ENCODE results near the gene HSPB7.
A peak's percentile ranks its signal among the peaks of the same experiment; 100 is the strongest.
"Not testable (repeated sequence)": the region's sequence is repeated elsewhere in the genome, so short reads cannot be mapped to it uniquely, and the experiment has no call there.

HSPB7 gene

GRCh38 chr1:16061266-16061665 is 43.4 kb upstream of the HSPB7 start:
- Histone ChIP-seq H3K36me3 (ENCODE audit: low read depth) (no peaks in the 10 kb centered on the region), H3K4me1 (ENCODE audit: insufficient read depth, poor library complexity, severe bottlenecking) (no peaks in the 10 kb centered on the region), H3K9me3 (ENCODE audit: severe bottlenecking) (no peaks in the 10 kb centered on the region), H3K4me3 (ENCODE audit: severe bottlenecking) (no peak overlapping the region), H3K27me3 (ENCODE audit: insufficient read depth, poor library complexity, severe bottlenecking) (no peaks in the 10 kb centered on the region), H3K27ac (ENCODE audit: poor library complexity, severe bottlenecking) (no peak overlapping the region)
- ATAC-seq (ENCODE audit: low read depth): no peak
- TF ChIP-seq, protein P1, sequence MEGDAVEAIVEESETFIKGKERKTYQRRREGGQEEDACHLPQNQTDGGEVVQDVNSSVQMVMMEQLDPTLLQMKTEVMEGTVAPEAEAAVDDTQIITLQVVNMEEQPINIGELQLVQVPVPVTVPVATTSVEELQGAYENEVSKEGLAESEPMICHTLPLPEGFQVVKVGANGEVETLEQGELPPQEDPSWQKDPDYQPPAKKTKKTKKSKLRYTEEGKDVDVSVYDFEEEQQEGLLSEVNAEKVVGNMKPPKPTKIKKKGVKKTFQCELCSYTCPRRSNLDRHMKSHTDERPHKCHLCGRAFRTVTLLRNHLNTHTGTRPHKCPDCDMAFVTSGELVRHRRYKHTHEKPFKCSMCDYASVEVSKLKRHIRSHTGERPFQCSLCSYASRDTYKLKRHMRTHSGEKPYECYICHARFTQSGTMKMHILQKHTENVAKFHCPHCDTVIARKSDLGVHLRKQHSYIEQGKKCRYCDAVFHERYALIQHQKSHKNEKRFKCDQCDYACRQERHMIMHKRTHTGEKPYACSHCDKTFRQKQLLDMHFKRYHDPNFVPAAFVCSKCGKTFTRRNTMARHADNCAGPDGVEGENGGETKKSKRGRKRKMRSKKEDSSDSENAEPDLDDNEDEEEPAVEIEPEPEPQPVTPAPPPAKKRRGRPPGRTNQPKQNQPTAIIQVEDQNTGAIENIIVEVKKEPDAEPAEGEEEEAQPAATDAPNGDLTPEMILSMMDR (IDR thresholded peaks at IDR 0.05; ENCODE audit: poor library complexity, severe bottlenecking): no peak
- DNase-seq (ENCODE audit: low spot score): no peak

GRCh38 chr1:16058394-16059120 is 40.7 kb upstream of the HSPB7 start:
- not testable (repeated sequence) for ATAC-seq (ENCODE audit: low read depth); H3K36me3 ChIP-seq (ENCODE audit: low read depth); H3K4me3 ChIP-seq (ENCODE audit: severe bottlenecking); H3K27ac ChIP-seq (ENCODE audit: poor library complexity, severe bottlenecking); H3K4me1 ChIP-seq (ENCODE audit: insufficient read depth, poor library complexity, severe bottlenecking); H3K9me3 ChIP-seq (ENCODE audit: severe bottlenecking); DNase-seq (ENCODE audit: low spot score); H3K27me3 ChIP-seq (ENCODE audit: insufficient read depth, poor library complexity, severe bottlenecking)

DNA sequence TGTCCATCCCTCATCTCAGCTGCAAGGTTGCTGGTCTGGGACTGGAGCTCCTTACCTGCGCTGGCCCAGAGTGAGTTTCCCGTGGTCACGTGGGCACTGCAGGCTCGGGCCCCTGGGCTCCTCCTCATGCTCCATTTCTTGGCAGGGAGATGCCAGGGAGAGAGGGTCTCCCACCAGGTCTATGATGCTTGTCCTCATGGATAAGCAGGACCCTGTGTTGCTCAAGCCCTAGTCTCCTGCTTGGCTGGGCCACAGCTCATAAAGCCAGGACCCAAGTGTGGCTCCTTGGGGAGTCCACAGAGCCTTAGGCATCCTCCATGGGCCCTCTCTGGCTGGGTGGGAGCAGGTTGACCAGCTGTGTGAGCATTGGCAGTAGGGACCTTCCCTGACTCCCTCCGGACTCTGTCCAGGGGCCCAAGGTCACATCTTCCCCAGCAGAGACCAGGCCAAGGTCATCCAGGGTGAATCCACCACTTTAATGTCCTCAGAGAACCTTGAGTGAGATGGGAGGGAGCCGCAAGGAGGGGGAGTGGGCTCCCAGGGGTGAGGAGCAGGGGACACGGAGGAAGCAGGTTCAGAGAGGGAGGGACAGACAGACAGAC is 39.6 kb upstream of the HSPB7 start:
- not testable (repeated sequence) for H3K4me3 ChIP-seq (ENCODE audit: severe bottlenecking); ATAC-seq (ENCODE audit: low read depth); H3K36me3 ChIP-seq (ENCODE audit: low read depth); DNase-seq (ENCODE audit: low spot score); H3K27me3 ChIP-seq (ENCODE audit: insufficient read depth, poor library complexity, severe bottlenecking); H3K4me1 ChIP-seq (ENCODE audit: insufficient read depth, poor library complexity, severe bottlenecking); H3K9me3 ChIP-seq (ENCODE audit: severe bottlenecking); H3K27ac ChIP-seq (ENCODE audit: poor library complexity, severe bottlenecking)

DNA sequence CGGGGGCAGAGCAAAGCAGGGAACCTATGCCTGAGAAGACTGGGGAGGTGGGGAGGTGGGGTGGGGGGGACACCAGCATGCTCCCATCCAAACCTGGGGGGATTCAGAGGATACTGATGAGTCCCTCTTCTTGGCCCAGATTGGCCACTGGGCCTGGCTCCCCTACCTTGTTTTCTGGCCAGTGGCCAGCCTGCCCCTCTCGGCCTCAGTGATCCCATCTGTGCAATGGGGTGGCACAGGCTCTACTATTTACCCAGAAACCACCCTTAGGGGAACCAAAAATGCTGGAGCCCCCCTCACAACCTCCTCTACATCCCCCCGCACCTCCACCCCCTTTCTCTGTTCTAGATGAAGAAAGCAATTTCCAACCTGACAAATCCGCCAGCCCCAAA is 38.7 kb upstream of the HSPB7 start:
- H3K36me3 ChIP-seq (ENCODE audit: low read depth); H3K4me1 ChIP-seq (ENCODE audit: insufficient read depth, poor library complexity, severe bottlenecking); DNase-seq (ENCODE audit: low spot score); H3K27ac ChIP-seq (ENCODE audit: poor library complexity, severe bottlenecking); H3K4me3 ChIP-seq (ENCODE audit: severe bottlenecking); H3K27me3 ChIP-seq (ENCODE audit: insufficient read depth, poor library complexity, severe bottlenecking); H3K9me3 ChIP-seq (ENCODE audit: severe bottlenecking); ATAC-seq (ENCODE audit: low read depth): not testable (repeated sequence)

DNA sequence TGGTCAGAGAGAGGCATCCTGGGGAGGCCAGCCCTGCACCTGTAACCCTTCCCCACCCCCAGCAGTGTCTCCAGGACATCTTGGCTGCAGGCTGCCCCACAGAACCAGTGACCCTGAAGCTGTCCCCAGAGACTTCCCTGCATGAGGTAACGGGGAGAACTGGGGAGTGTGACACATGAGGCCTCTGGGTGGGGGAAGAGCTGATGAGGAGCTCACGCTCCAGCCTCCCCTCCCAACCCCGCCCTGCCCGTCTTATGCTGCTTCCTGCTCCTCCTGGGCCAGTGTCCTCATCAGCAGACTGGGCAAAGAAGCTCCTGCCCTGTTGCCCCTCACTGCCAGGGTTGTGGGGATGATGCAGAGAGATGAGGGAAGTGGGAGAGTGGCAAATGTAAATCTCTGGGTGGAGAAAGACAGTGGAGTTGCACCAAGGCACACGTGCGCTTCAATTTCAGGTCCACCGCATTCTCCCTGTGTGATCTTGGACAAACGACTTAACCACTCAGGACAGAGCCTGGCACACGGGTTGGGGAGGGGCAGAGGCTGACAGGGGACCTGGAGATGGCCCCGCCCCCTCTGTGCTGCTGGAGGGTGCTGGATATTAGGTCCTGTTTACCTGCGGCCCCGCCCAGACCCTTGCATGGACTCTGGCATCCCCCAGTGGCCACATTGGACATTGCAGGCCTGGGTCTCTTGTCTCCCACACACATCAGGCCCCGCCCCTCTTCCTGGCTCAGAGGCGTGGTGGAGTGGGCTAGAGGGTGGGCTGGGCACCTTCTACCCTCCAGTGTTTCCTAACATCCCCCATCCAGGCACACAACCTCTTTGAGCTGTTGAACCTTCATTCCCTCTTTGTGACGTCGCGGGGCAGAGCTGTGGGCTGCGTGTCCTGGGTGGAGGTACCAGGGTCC is 38.0 kb upstream of the HSPB7 start:
- ATAC-seq (ENCODE audit: low read depth): peak; percentile 89
- no peaks in the 10 kb centered on the region for H3K27me3 ChIP-seq (ENCODE audit: insufficient read depth, poor library complexity, severe bottlenecking)
- no peaks in the 10 kb centered on the region for H3K9me3 ChIP-seq (ENCODE audit: severe bottlenecking)
- TF ChIP-seq, protein P1 (IDR thresholded peaks at IDR 0.05; ENCODE audit: poor library complexity, severe bottlenecking): peak; percentile 94
- H3K4me1 ChIP-seq (ENCODE audit: insufficient read depth, poor library complexity, severe bottlenecking): no peaks in the 10 kb centered on the region
- no peaks in the 10 kb centered on the region for H3K36me3 ChIP-seq (ENCODE audit: low read depth)
- peak; percentile 86 for DNase-seq (ENCODE audit: low spot score)
- no peak overlapping the region for H3K27ac ChIP-seq (ENCODE audit: poor library complexity, severe bottlenecking)
- H3K4me3 ChIP-seq (ENCODE audit: severe bottlenecking): no peak overlapping the region

Measured in RWPE2 (cell line).